OCI-LY7 (cell line): ENCODE results near the gene CGNL1. TPM values are rescaled to one million over a fixed set of nuclear protein-coding genes. Genes with fewer than 3 reads are reported as not detected.

Experiments used
- BruUV-seq: library from RNA; stranded (reverse); fragments of 400-500 nt; replicated peaks from 2 replicates; lab custom pipeline; 2021; lab: Mats Ljungman, UMichigan
- CTCF ChIA-PET: fragments of 300-600 bp; sonication (Branson Sonifier 250); formaldehyde crosslinking; loops from one replicate; lab custom pipeline; 2022; ENCODE audit warnings: antibody characterized with exemption; ENCODE audit not compliant: unreplicated experiment; lab: Charles Lee
- POLR2A ChIA-PET: fragments of 300-600 bp; sonication (Branson Sonifier 250); formaldehyde crosslinking; loops from one replicate; lab custom pipeline; 2022; ENCODE audit warnings: antibody characterized with exemption; lab: Charles Lee
- DNase-seq: peaks from one replicate; pipeline ENCODE4 v3.0.0-alpha.2; 2015; ENCODE audit warnings: low spot score
- H2AFZ ChIP-seq: fragments of 200-600 bp; sonication (generic), shearing (Covaris generic); 2 replicates; pipeline ENCODE4 v1.6.1; 2014; ENCODE audit warnings: mild to moderate bottlenecking, antibody characterized with exemption, low read length, moderate library complexity
- H3K27ac ChIP-seq: fragments of 200-600 bp; sonication (generic); 2 replicates; pipeline ENCODE4 v1.5.1; 2014; ENCODE audit warnings: mixed run types, low read depth, mild to moderate bottlenecking, moderate library complexity, low read length, inconsistent platforms; ENCODE audit not compliant: poor library complexity, severe bottlenecking
- H3K36me3 ChIP-seq: fragments of 200-600 bp; sonication (generic); 2 replicates; pipeline ENCODE4 v1.6.1; 2014; ENCODE audit warnings: mild to moderate bottlenecking, antibody characterized with exemption, low read length, moderate library complexity, mixed read lengths; ENCODE audit not compliant: insufficient read depth
- H3K4me1 ChIP-seq: fragments of 200-600 bp; sonication (generic); 2 replicates; pipeline ENCODE4 v1.5.1; 2014; ENCODE audit warnings: mild to moderate bottlenecking, low read length; ENCODE audit not compliant: insufficient read depth, poor library complexity, severe bottlenecking
- H3K4me2 ChIP-seq: fragments of 200-600 bp; sonication (generic); 2 replicates; pipeline ENCODE4 v1.6.1; 2014; ENCODE audit warnings: mild to moderate bottlenecking, low read length
- H3K4me3 ChIP-seq: fragments of 200-600 bp; sonication (generic); 2 replicates; pipeline ENCODE4 v1.5.1; 2014; ENCODE audit warnings: mild to moderate bottlenecking, low read depth, low read length; ENCODE audit not compliant: poor library complexity, severe bottlenecking
- H3K79me2 ChIP-seq: fragments of 200-600 bp; sonication (generic); 2 replicates; pipeline ENCODE4 v1.6.1; 2016; ENCODE audit warnings: low read depth, mild to moderate bottlenecking, low read length, moderate library complexity, mixed read lengths; ENCODE audit not compliant: insufficient read depth
- H3K9me2 ChIP-seq: fragments of 200-600 bp; sonication (generic); 2 replicates; pipeline ENCODE4 v1.6.1; 2016; ENCODE audit warnings: mild to moderate bottlenecking, low read length, mixed read lengths; ENCODE audit not compliant: insufficient read depth
- H3K9me3 ChIP-seq: fragments of 200-600 bp; sonication (generic); 2 replicates; pipeline ENCODE4 v1.6.1; 2014; ENCODE audit warnings: mild to moderate bottlenecking, mixed run types, low read length, mixed read lengths
- H4K20me1 ChIP-seq: fragments of 200-600 bp; sonication (generic); 2 replicates; pipeline ENCODE4 v1.6.1; 2014; ENCODE audit warnings: mild to moderate bottlenecking, antibody characterized with exemption, low read length, moderate library complexity, mixed read lengths; ENCODE audit not compliant: insufficient read depth
- CTCF ChIP-seq: fragments of 200-600 bp; sonication (generic); conservative IDR thresholded peaks from 2 replicates; pipeline ENCODE4 v1.5.1; 2014; ENCODE audit warnings: mild to moderate bottlenecking, antibody characterized with exemption, low read length, moderate library complexity, mixed read lengths
- EZH2phosphoT487 ChIP-seq: fragments of 200-600 bp; sonication (generic); IDR thresholded peaks from 2 replicates; pipeline ENCODE4 v1.6.1; 2018; ENCODE audit warnings: low read depth, borderline replicate concordance, mild to moderate bottlenecking, mixed run types, antibody characterized with exemption, low read length, moderate library complexity, mixed read lengths
- intact Hi-C: fragments of 100-400 bp; cut with micrococcal nuclease; formaldehyde crosslinking; loops from one replicate; pipeline ENCODE4 v1.10.0; 2022; ENCODE audit not compliant: unreplicated experiment
- total RNA-seq, 2 experiments: library from RNA; depleted of rRNA in 1 of 2; stranded (reverse); fragments of >200 nt in 1 of 2; shearing (Covaris generic) in 1 of 2; gene quantifications; 2 replicates each; pipeline ENCODE4 v1.2.3, GENCODE V29; 2014 to 2022

The CGNL1 gene
- total RNA-seq, 2 experiments from 2014 or later, result 0.04 TPM; not detected in 1

GRCh38 chr15:57445872-57446271, 69.6 kb downstream of the CGNL1 start:
- no peaks in the 10 kb centered on the region for H3K79me2 ChIP-seq
- intact Hi-C loops, result no loop called here
- H3K9me2 ChIP-seq, result no peaks in the 10 kb centered on the region
- no peaks in the 10 kb centered on the region for H3K4me1 ChIP-seq
- H2AFZ ChIP-seq, result no peak overlapping the region
- no peak overlapping the region for H3K27ac ChIP-seq
- no peak overlapping the region for H3K4me2 ChIP-seq
- H4K20me1 ChIP-seq, result no peaks in the 10 kb centered on the region
- TF ChIP-seq CTCF (no peak), EZH2phosphoT487 (no peak)
- CTCF ChIA-PET, result no interaction called here
- no peak overlapping the region for H3K4me3 ChIP-seq
- no peaks in the 10 kb centered on the region for H3K9me3 ChIP-seq
- H3K36me3 ChIP-seq, result no peaks in the 10 kb centered on the region
- DNase-seq, result no peak
- POLR2A ChIA-PET, result no interaction called here
- no TSS peak for BruUV-seq

DNA sequence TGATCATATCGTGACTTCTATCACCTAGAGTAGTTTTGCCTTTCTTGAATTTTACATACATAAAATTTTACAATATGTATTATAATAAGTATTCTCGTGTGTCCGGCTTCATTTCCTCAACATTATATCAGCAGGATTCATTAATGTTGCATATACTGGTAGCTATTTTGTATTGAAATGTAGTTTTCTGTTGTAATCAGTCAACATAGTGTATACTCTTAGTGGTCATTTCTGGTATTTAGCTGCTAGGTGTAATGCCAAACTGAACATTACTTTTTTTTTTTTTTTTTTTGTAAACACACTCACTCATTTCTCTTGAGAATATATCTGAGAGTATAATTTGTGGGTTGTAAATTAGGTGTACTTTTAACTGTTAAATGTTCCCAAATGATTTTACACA, 70.1 kb downstream of the CGNL1 start:
- no peaks in the 10 kb centered on the region for H4K20me1 ChIP-seq
- H3K79me2 ChIP-seq, result no peaks in the 10 kb centered on the region
- no peaks in the 10 kb centered on the region for H3K36me3 ChIP-seq
- no peak for DNase-seq
- no peak overlapping the region for H3K27ac ChIP-seq
- POLR2A ChIA-PET, result no interaction called here
- intact Hi-C loops, result no loop called here
- no peaks in the 10 kb centered on the region for H3K9me2 ChIP-seq
- H3K9me3 ChIP-seq, result no peaks in the 10 kb centered on the region
- H3K4me2 ChIP-seq, result no peak overlapping the region
- H3K4me1 ChIP-seq, result no peaks in the 10 kb centered on the region
- TF ChIP-seq EZH2phosphoT487 (no peak), CTCF (no peak)
- CTCF ChIA-PET, result no interaction called here
- no peak overlapping the region for H2AFZ ChIP-seq
- no peak overlapping the region for H3K4me3 ChIP-seq
- no TSS peak for BruUV-seq

DNA sequence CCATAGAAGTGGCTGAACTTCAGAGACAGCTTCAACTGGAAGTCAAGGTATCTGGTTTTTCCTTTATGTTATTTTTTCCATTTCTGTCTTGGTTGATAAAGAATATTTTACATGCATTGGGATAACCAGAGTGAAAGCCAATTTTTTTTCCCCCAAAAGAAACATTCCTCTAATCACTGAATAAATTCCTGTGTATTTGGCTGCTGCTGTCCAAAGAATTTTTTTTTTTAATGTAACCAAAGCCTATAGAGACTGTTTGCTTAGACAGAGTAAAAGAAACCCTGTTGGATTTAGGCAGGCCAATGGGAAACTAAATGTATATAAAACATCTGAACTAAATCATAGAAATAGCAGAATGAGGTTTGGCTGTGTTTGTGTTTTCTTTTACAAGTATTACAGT, 75.2 kb downstream of the CGNL1 start:
- Histone ChIP-seq H3K36me3 (no peaks in the 10 kb centered on the region), H2AFZ (no peak overlapping the region), H3K27ac (no peak overlapping the region), H3K4me2 (no peak overlapping the region), H3K9me2 (no peaks in the 10 kb centered on the region), H3K79me2 (no peaks in the 10 kb centered on the region), H3K9me3 (no peaks in the 10 kb centered on the region), H3K4me3 (no peak overlapping the region), H4K20me1 (no peaks in the 10 kb centered on the region), H3K4me1 (no peaks in the 10 kb centered on the region)
- ChIA-PET POLR2A (no interaction called here), CTCF (no interaction called here)
- no TSS peak for BruUV-seq
- TF ChIP-seq CTCF (no peak), EZH2phosphoT487 (no peak)
- no peak for DNase-seq
- intact Hi-C loops, result no loop called here
